HepG2 (cell line): Measurements from ENCODE around the gene INSR. TPM values are rescaled to one million over a fixed set of nuclear protein-coding genes. Genes with fewer than 3 reads are reported as not detected.

Experiments
- ATAC-seq: fragments of 200-7000 bp; cut with Tn5 transposase; 3 replicates; pipeline ENCODE4 v1.9.1; 2020; ENCODE audit warnings: mild to moderate bottlenecking, moderate library complexity
- BruUV-seq: library from RNA; stranded (reverse); fragments of 400-500 nt; replicated peaks from 2 replicates; lab custom pipeline; 2021; lab: Mats Ljungman, UMichigan
- CTCF ChIA-PET: fragments of 300-600 bp; formaldehyde crosslinking; extraction: SDS; loops from one replicate; lab custom pipeline; 2021; ENCODE audit warnings: low total read pairs, inconsistent platforms, low intra/inter-chr PET ratio; lab: Yijun Ruan, JAX
- POLR2A ChIA-PET: fragments of 350-600 bp; sonication (Branson Sonifier 250); formaldehyde crosslinking; loops from one replicate; lab custom pipeline; 2020; ENCODE audit warnings: antibody characterized with exemption, inconsistent platforms; lab: Yijun Ruan, JAX
- DNase-seq: peaks from one replicate; pipeline ENCODE4 v3.0.0-alpha.2; 2015; ENCODE audit warnings: low spot score
- FAIRE-seq: peaks from 3 replicates; lab custom pipeline; 2011; peaks lifted over from hg19 to GRCh38; lab: Jason Lieb, UNC
- H2AFZ ChIP-seq: one replicate; pipeline ENCODE4 v1.6.1; 2011; ENCODE audit warnings: low read length, inconsistent platforms
- H3K27ac ChIP-seq: fragments of 300-600 bp; 3 replicates; pipeline ENCODE4 v1.8.0; 2011; ENCODE audit warnings: mixed run types, mild to moderate bottlenecking, mixed read lengths, low read length, inconsistent platforms; ENCODE audit not compliant: insufficient read depth; ENCODE audit errors: extremely low read length
- H3K27me3 ChIP-seq, 2 experiments: fragments of 200-600 bp in 1 of 2; 2 replicates in 1 of 2; 3 replicates in 1 of 2; pipeline versions ENCODE4 v1.6.0 to v1.8.0; 2011; ENCODE audit warnings: low read length in 2 of 2, mild to moderate bottlenecking in 2 of 2, moderate library complexity in 2 of 2, inconsistent platforms in 1 of 2; ENCODE audit not compliant: insufficient read depth in 2 of 2, control insufficient read depth in 1 of 2
- H3K36me3 ChIP-seq, 2 experiments: fragments of 200-600 bp in 1 of 2; replicated peaks in 1 of 2; 2 replicates in 1 of 2; 3 replicates in 1 of 2; pipeline versions ENCODE4 v1.5.1 to v1.8.0; 2011; ENCODE audit warnings: low read length in 2 of 2, inconsistent platforms in 1 of 2; ENCODE audit not compliant: insufficient read depth in 2 of 2, control insufficient read depth in 1 of 2
- H3K4me1 ChIP-seq: 2 replicates; pipeline ENCODE4 v1.5.1; 2012; ENCODE audit warnings: low read length, inconsistent platforms; ENCODE audit not compliant: insufficient read depth
- H3K4me2 ChIP-seq: 2 replicates; pipeline ENCODE4 v1.6.0; 2011; ENCODE audit warnings: low read depth, low read length, inconsistent platforms
- H3K4me3 ChIP-seq, 3 experiments: fragments of 200-600 bp in 1 of 3; sonication (generic), shearing (Covaris generic) in 1 of 3; replicated peaks in 1 of 3; 2 replicates each; pipeline ENCODE4 v1.5.1; 2011 to 2016; ENCODE audit warnings: low read length in 3 of 3, inconsistent platforms in 2 of 3, low read depth in 2 of 3, mild to moderate bottlenecking in 2 of 3, control low read depth in 1 of 3, mixed read lengths in 1 of 3; ENCODE audit not compliant: insufficient read depth in 1 of 3
- H3K79me2 ChIP-seq: one replicate; pipeline ENCODE4 v1.6.1; 2011; ENCODE audit warnings: low read length, inconsistent platforms; ENCODE audit not compliant: insufficient read depth
- H3K9ac ChIP-seq: 2 replicates; pipeline ENCODE4 v1.6.0; 2011; ENCODE audit warnings: mild to moderate bottlenecking, low read depth, low read length, inconsistent platforms; ENCODE audit not compliant: insufficient read depth
- H3K9me3 ChIP-seq: 2 replicates; pipeline ENCODE4 v1.5.1; 2012; ENCODE audit warnings: mild to moderate bottlenecking, low read length
- H4K20me1 ChIP-seq: 2 replicates; pipeline ENCODE4 v1.6.0; 2011; ENCODE audit warnings: inconsistent platforms, mild to moderate bottlenecking, low read length, moderate library complexity; ENCODE audit not compliant: insufficient read depth
- GZF1 ChIP-seq: sonication (generic); formaldehyde crosslinking; IDR thresholded peaks from 2 replicates; pipeline ENCODE4 v1.5.1; 2020; ENCODE audit warnings: mild to moderate bottlenecking, missing genetic modification reagents
- NFKBIZ ChIP-seq: IDR thresholded peaks from 2 replicates; pipeline ENCODE4 v1.6.1; 2018; ENCODE audit warnings: missing genetic modification reagents, missing compliant biosample characterization
- PATZ1 ChIP-seq: sonication (generic); formaldehyde crosslinking; IDR thresholded peaks from 2 replicates; pipeline ENCODE4 v1.4.0; 2020; ENCODE audit warnings: missing genetic modification reagents
- RFX1 ChIP-seq: fragments of 450-650 bp; IDR thresholded peaks from 2 replicates; pipeline ENCODE4 v1.6.1; 2017
- RNF2 ChIP-seq: fragments of 450-650 bp; conservative IDR thresholded peaks from 2 replicates; pipeline ENCODE4 v1.6.1; 2016; ENCODE audit warnings: low read depth
- SALL2 ChIP-seq: sonication (generic); formaldehyde crosslinking; IDR thresholded peaks from 2 replicates; pipeline ENCODE4 v1.8.1; 2023; ENCODE audit warnings: mild to moderate bottlenecking, missing genetic modification reagents, inconsistent platforms
- TP53 ChIP-seq: sonication (generic); formaldehyde crosslinking; conservative IDR thresholded peaks from 2 replicates; pipeline ENCODE4 v1.4.0; 2020; ENCODE audit warnings: missing genetic modification reagents
- ZBTB33 ChIP-seq: sonication (generic); formaldehyde crosslinking; IDR thresholded peaks from 2 replicates; pipeline ENCODE4 v1.4.0; 2020; ENCODE audit warnings: missing genetic modification reagents
- ZNF317 ChIP-seq: sonication (generic); formaldehyde crosslinking; IDR thresholded peaks from 2 replicates; pipeline ENCODE4 v1.5.0; 2020; ENCODE audit warnings: mild to moderate bottlenecking, missing genetic modification reagents
- ZNF451 ChIP-seq: sonication (generic); formaldehyde crosslinking; IDR thresholded peaks from 2 replicates; pipeline ENCODE4 v1.5.0; 2020; ENCODE audit warnings: mild to moderate bottlenecking, missing genetic modification reagents
- WGBS: methylation state at CpG from one replicate; pipeline ENCODE4 v1.1.6; 2017; ENCODE audit warnings: low lambda C conversion rate; 5-methylcytosine and 5-hydroxymethylcytosine counted together
- in situ Hi-C: cut with HindIII; loops from 2 replicates; pipeline ENCODE4 v1.10.0; 2017; ENCODE audit warnings: low pct_unique_long_range_greater_than_20kb; ENCODE audit not compliant: extremely low pct_ligation_motif_present
- intact Hi-C: fragments of 100-400 bp; cut with micrococcal nuclease; formaldehyde crosslinking; loops from one replicate; pipeline ENCODE4 v1.10.0; 2022; ENCODE audit not compliant: unreplicated experiment
- polyA plus RNA-seq, 8 experiments: library from polyadenylated mRNA; depleted of rRNA in 3 of 8; stranded (reverse) in 7 of 8; unstranded in 1 of 8; fragments of >200 nt; fragmentation: Illumina TruSeq in 4 of 8; extraction: Trizol in 4 of 8; gene quantifications; 2 replicates each; pipeline versions ENCODE4 v1.2.1 to v1.2.3, GENCODE V29; 2011 to 2016; ENCODE audit warnings: low read depth in 4 of 8, missing spikeins in 1 of 8, mixed read lengths in 1 of 8; ENCODE audit not compliant: insufficient read depth in 1 of 8
- total RNA-seq, 5 experiments: library from RNA; depleted of rRNA; stranded (reverse); fragments of >200 nt; fragmentation: Illumina TruSeq; extraction: Trizol; gene quantifications; 2 replicates each; pipeline ENCODE4 v1.2.3, GENCODE V29; 2016; ENCODE audit warnings: low read depth in 1 of 5

INSR gene
- total and polyA plus RNA-seq, 2 of the 13 experiments (the other 11 are each of a cell fraction or from before 2014, with no cell fraction given) = 24.2 to 29.8 TPM

GRCh38 chr19:7078008-7078407 is 216.2 kb downstream of the INSR start:
- peaks cover 29 to 82% of the 10 kb centered on the region in 2 experiments for H3K36me3 ChIP-seq
- H3K4me2 ChIP-seq = no peak overlapping the region
- H3K79me2 ChIP-seq = no peaks in the 10 kb centered on the region
- in situ Hi-C loops (no loop called here), intact Hi-C loops (no loop called here)
- H3K27me3 ChIP-seq = no peaks in the 10 kb centered on the region
- ATAC-seq (no peak), FAIRE-seq (no peak), DNase-seq (no peak)
- no peak overlapping the region for H3K9ac ChIP-seq
- POLR2A ChIA-PET = interaction anchor here (0.5 kb wide), 1 partner anchor 17 kb away, joined by 3 read pairs; no protein-coding TSS in a partner anchor
- no peaks in the 10 kb centered on the region for H3K4me1 ChIP-seq
- H3K27ac ChIP-seq = no peak overlapping the region
- peaks cover 53% of the 10 kb centered on the region for H3K9me3 ChIP-seq
- CTCF ChIA-PET = no interaction called here
- no peak for TF ChIP-seq SALL2
- TF ChIP-seq ZNF451 (CRISPR knock-in tag) = no peak
- TF ChIP-seq ZBTB33 = peak; percentile 89
- TF ChIP-seq ZNF317 = peak; percentile 99
- no peak overlapping the region for H2AFZ ChIP-seq
- no peaks in the 10 kb centered on the region for H4K20me1 ChIP-seq
- no peak overlapping the region for H3K4me3 ChIP-seq
- BruUV-seq = no TSS peak
- WGBS = 98% methylated on average over 2 of the region's 2 CpGs

- Histone ChIP-seq H4K20me1 (no peaks in the 10 kb centered on the region), H2AFZ (no peak overlapping the region), H3K4me1 (no peaks in the 10 kb centered on the region; the same call in 1 of the 2 replicates), H3K9me3 (peaks cover 34% of the 10 kb centered on the region), H3K27me3 (no peaks in the 10 kb centered on the region), H3K36me3 (peaks cover 18 to 75% of the 10 kb centered on the region in 2 experiments), H3K79me2 (no peaks in the 10 kb centered on the region), H3K27ac (no peak overlapping the region), H3K9ac (no peak overlapping the region), H3K4me2 (no peak overlapping the region), H3K4me3 (no peak overlapping the region)
- ChIA-PET POLR2A (interaction anchor here (0.7 kb wide), 1 partner anchor 318 kb away, joined by 3 read pairs; no protein-coding TSS in a partner anchor), CTCF (no interaction called here)
- 92% methylated on average over 6 of the region's 6 CpGs for WGBS
- no peak for FAIRE-seq
- no peak for DNase-seq
- ATAC-seq = no peak
- intact Hi-C loops = no loop called here
- in situ Hi-C loops = no loop called here
- no TSS peak for BruUV-seq
- no peak for TF ChIP-seq NFKBIZ (CRISPR knock-in tag)
- no peak for TF ChIP-seq RFX1
- no peak for TF ChIP-seq TP53 (CRISPR knock-in tag)
- no peak for TF ChIP-seq PATZ1 (CRISPR knock-in tag)
- no peak for TF ChIP-seq RNF2
- TF ChIP-seq GZF1 (CRISPR knock-in tag) = no peak
- TF ChIP-seq, all 625 proteins: peak for 0
Measured at GRCh38 chr19:7076151-7076550, 218.1 kb downstream of the INSR start.
